CD4-positive, alpha-beta T cell treated with Interleukin-17A for 1 hour (primary cell): ENCODE data around the gene OLA1.
A peak's percentile ranks its signal among the peaks of the same experiment; 100 is the strongest.

Source experiments
- DNase-seq: peaks from one replicate; pipeline ENCODE4 v3.0.0-alpha.2; 2020

The OLA1 gene

GRCh38 chr2:174059178-174059883 is 189.0 kb downstream of the OLA1 start:
- peak; percentile 22 for DNase-seq

GRCh38 chr2:174058456-174058855 is 189.9 kb downstream of the OLA1 start:
- DNase-seq: no peak

DNA sequence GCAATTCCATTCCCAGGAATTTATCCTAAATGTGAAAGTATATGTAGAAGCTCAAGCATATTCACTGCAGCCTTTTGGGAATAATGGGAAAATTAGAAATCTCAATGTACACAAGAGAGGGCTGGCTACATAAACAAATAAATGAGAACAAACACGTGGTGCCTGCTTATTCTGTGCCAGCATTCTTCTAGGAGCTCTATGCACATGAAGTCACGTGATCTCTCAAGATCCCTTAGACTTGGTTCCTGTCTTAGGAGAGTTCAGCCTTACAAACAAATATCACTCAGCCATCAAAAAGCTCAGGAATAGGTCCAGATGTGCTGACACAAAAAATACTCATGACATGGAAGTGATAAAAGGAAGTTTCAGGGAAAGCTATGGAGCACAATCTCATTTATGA is 190.3 kb downstream of the OLA1 start:
- no peak for DNase-seq

GRCh38 chr2:174054926-174055325 is 193.4 kb downstream of the OLA1 start:
- no peak for DNase-seq

GRCh38 chr2:174053355-174054151 is 194.8 kb downstream of the OLA1 start:
- DNase-seq: no peak

GRCh38 chr2:174052584-174052976 is 195.8 kb downstream of the OLA1 start:
- DNase-seq: no peak

DNA sequence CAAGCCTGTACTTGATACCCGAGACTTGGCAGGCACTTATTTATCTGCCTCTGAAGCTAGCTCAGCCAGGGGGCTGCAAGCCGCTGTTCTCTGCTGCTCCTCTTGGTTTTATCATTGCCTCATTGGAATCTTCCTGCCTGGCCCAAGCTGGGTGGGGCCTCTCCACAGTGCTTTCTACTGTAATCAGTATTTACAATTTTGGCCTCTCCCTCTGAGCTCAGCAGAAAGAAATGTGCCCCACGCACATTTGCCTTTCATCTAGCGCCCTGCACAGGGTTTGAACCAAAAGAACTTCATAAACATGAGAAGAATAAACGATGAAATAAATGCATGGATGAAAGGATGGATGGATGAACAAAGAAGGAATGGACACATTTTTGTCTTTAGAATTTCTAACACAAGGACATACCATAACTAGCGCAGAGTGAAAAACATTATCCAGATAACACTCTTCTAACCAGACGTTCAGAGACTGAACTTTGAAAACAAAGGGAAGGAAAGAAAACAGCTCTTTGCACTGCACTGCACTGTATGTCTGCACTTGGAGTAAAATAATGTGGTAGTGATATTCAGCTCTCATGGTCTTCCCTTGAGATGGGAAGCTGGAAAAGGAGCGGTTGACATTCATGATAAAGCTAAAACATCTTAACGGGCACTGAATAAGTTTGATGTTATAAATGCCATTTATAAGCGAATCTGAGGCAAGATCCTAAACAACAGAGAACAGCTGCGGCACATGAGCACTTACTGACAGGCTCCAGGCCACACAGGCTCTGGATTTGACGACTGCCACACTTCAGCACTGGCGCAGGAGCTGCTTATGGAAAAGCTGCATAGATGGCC is 196.4 kb downstream of the OLA1 start:
- DNase-seq: no peak

GRCh38 chr2:174051068-174051467 is 197.3 kb downstream of the OLA1 start:
- DNase-seq: no peak

GRCh38 chr2:174049895-174050294 is 198.4 kb downstream of the OLA1 start:
- no peak for DNase-seq

- DNase-seq: no peak
These were observed 200.1 kb downstream of the OLA1 start for GRCh38 chr2:174048243-174048642.

DNA sequence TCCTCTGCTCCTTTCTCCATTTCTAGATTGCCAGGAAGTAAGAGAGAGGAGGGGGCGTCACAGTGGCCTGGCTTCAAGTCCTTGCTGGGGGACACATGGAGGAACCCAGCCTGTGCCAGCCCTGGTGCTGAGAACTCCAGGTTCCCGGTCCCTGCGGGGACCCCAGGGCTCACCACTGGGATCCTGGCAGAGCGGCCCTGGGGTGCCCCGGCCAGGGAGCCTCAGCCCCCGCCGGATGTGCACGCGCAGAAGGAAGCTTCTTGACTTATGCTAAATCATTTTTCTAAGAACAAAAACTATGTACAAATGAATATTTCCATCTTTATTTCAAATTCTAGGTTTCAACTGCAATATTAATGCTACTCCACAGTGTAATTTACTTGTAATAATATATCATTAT is 200.6 kb downstream of the OLA1 start:
- DNase-seq: no peak

GRCh38 chr2:174046172-174046571 is 202.2 kb downstream of the OLA1 start:
- DNase-seq: no peak

DNA sequence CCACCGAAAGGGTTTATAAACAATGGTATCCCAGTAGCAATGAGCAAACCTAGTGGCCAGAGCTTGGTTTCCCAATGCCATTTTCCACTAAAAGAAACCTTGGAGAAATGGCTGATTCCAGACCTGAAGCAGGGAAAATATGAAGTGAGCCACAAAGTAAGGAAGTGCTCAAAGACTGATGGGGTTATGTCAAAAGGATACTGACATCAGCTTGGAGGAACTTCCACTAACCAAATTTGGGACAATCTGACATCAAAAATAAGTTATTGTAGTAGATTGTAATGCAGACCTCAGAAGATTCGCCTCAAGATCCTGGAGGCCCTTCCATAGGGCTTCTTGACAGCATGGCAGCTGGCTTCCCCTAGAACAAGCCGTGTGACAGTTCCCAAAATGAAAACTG is 203.8 kb downstream of the OLA1 start:
- DNase-seq: no peak

DNA sequence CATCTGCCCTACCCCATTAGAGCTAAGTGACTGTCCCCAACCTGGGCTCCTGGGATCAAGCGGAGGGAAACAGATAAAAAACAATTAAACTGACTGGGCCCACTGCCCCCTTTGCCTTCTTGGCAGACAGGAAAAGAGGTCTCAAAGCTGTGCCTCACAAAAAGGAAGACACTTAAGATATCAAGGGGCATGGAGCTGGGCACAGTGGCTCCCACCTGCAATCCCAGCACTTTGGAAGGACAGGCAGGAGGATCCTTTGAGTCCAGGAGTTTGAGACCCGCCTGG is 208.0 kb downstream of the OLA1 start:
- DNase-seq: no peak

GRCh38 chr2:174039551-174040416 is 208.5 kb downstream of the OLA1 start:
- DNase-seq: peak; percentile 88

DNA sequence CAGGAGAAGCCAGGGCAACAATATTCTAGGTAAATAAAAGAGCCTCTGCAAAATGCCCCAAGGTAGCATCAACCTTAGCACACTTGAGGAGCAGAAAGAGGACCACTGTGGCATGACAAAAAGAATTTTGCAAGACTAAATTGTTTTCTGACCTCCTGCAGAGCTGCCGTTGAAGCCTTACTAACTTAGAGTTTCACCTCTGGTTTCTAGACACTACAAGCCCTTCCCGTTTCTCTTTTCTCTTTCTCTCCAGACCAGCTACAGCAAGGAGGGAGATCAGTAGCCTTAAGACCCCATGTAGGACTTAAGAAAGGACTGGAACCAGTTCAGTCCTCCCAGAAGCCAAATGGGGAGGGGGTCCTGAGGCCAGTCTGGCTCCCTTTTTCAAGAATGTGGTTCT is 209.9 kb downstream of the OLA1 start:
- DNase-seq: no peak

- DNase-seq: no peak
These were observed 211.5 kb downstream of the OLA1 start for GRCh38 chr2:174036825-174037224.

- no peak for DNase-seq
These were observed 212.2 kb downstream of the OLA1 start for GRCh38 chr2:174035981-174036742.

DNA sequence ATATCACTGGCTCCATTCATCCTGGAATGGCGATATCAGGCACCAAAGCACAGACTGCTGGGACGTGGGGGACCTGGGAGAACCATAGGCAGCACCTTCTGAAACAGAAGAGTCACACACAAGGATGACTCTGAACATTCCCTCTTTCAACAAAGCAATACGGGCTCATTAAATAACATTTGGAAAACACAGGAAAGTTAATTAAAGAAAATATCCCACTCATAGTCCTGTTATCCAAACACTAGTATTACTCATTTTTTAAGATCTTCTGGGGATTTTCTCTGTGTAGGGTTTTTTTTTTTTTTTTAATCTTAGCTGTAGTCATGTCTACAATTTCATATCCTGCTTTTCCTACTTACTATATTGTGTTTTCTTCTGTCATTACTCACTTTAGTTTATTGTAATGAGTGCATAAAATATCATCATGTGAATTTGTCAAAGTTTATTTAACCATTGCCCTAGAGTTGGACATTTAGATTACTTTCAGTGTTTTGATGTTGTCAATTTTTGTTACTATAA is 213.2 kb downstream of the OLA1 start:
- no peak for DNase-seq

DNA sequence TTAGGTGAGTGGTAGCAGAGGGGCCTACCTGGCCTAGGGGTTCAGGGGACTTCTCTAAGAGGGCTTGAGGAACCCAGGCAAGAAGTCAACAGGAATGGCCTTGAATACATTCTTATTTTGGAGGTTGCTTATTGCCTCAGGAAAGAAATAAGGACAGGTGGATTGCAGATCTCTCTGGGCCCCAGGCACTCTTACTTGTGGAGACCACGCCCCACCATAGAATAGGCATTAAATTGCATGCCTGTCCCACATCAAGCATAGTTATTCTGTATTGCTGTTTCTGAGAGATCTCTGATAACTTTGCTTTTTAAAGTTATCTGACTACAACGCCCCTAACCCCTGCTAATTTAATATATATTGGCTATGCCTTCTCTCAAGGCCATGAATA is 215.2 kb downstream of the OLA1 start:
- no peak for DNase-seq

DNA sequence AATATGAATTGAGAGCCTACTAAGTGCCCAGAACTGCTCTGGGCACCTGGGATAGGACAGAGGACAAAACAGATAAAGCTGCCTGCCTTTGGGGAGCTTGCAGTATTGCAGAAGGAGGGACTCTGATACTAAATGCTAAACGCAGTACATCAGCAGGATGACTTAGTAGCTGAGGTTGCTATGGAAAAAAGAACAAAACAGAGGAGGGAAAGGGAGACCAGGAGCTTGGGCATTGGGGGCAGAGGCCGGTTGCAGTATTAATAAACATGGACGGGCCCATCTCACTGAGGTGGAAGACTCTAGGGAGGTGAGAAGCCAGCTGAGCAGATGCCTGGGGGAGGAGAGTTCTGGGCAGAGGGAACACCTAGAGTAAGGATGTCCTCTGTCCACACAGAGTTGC is 217.1 kb downstream of the OLA1 start:
- no peak for DNase-seq

DNA sequence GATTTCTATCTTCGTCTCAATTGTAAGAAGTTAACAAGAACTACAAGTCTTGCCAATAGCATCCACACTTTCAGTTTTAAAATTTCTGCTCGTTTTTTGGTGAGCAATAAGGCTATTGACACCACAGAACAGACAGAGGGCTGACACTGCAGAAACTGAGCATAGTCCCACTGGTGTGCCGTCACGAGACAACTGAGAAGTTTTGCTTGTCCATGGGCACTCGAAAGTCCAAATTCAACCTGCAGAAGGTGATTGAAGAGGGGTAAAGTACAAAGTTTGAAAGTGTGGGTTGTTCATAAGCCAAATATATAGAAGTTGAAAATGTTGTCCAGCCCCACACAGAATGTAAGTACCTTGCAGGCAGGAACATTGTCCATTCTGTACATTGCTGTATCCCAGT is 219.4 kb downstream of the OLA1 start:
- no peak for DNase-seq
